ENCODE measurements around the gene IL17A.
A peak's percentile ranks its signal among the peaks of the same experiment; 100 is the strongest.
"Not testable (repeated sequence)": the region's sequence is repeated elsewhere in the genome, so short reads cannot be mapped to it uniquely, and the experiment has no call there.

Gene IL17A

GRCh38 chr6:52183131-52183713 lies 3.0 kb upstream of the IL17A start:
- no peak overlapping the region for H3K27ac Mint-ChIP-seq
- no peak for DNase-seq
- H3K4me1 Mint-ChIP-seq = peaks cover 14% of the 10 kb centered on the region
- H3K27me3 Mint-ChIP-seq = peaks cover 50% of the 10 kb centered on the region
- H3K9me3 Mint-ChIP-seq = no peaks in the 10 kb centered on the region
- no peak for ATAC-seq
- no peaks in the 10 kb centered on the region for H3K36me3 Mint-ChIP-seq (ENCODE audit: low read depth)
- H3K4me3 Mint-ChIP-seq = no peak overlapping the region

- H3K27me3 Mint-ChIP-seq = peaks cover 50% of the 10 kb centered on the region
- H3K9me3 Mint-ChIP-seq = no peaks in the 10 kb centered on the region
- peaks cover 3% of the 10 kb centered on the region for H3K4me1 Mint-ChIP-seq
- DNase-seq = no peak
- H3K36me3 Mint-ChIP-seq (ENCODE audit: low read depth) = no peaks in the 10 kb centered on the region
- H3K27ac Mint-ChIP-seq = no peak overlapping the region
- ATAC-seq = no peak
- no peak overlapping the region for H3K4me3 Mint-ChIP-seq
Measured at GRCh38 chr6:52186480-52186879, 305 bp downstream of the IL17A start.

DNA sequence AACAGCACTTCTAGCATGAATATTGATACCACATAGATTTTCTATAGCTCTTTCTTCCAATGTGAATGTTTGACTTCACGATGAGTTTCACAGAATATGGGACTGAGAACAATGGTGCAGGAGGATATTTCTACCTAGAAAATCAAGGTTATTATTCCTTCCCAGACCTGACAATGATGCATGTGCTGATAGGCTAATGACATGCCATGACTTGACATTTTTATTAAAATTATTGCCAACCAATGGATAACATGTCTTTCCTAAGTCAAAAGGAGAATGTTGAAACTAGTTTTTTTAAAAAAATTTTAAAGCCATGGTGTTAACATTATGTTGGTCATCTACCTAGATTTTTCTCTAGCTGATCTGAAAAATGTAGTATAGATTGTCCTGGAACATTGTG lies 923 bp downstream of the IL17A start:
- no peak for DNase-seq
- Mint-ChIP-seq H3K27me3 (peaks cover 53% of the 10 kb centered on the region), H3K4me3 (no peak overlapping the region), H3K27ac (no peak overlapping the region), H3K36me3 (ENCODE audit: low read depth) (no peaks in the 10 kb centered on the region), H3K9me3 (no peaks in the 10 kb centered on the region), H3K4me1 (peaks cover 2% of the 10 kb centered on the region)
- no peak for ATAC-seq

DNA sequence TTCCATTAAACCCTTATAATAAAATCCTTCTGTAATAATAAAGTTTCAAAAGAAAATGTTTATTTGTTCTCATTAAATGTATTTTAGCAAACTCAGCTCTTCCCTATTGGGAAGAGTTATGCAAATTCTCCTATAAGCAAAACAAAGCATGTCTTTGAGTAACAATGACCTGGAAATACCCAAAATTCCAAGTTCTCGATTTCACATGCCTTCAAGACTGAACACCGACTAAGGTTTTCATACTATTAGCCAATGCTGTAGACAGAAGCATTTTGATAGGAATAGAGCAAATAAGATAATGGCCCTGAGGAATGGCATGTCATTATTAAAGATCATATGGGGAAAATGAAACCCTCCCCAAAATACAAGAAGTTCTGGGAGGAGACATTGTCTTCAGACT lies 3.8 kb downstream of the IL17A start:
- Mint-ChIP-seq H3K4me3 (no peak overlapping the region), H3K4me1 (peaks cover 2% of the 10 kb centered on the region), H3K27me3 (peaks cover 44% of the 10 kb centered on the region), H3K27ac (no peak overlapping the region), H3K9me3 (no peaks in the 10 kb centered on the region), H3K36me3 (ENCODE audit: low read depth) (no peaks in the 10 kb centered on the region)
- no peak for ATAC-seq
- no peak for DNase-seq

DNA sequence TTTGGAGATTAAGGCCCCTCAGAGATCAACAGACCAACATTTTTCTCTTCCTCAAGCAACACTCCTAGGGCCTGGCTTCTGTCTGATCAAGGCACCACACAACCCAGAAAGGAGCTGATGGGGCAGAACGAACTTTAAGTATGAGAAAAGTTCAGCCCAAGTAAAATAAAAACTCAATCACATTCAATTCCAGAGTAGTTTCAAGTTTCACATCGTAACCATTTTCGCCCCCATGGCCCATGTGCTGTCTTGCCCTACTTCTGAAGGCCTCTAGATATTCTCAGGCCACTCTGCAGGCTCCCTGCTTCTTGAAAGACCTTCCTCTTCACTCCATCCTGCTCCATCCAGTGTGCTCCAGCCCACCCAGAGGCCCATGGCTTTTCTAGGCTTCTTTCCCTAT lies 4.2 kb downstream of the IL17A start:
- Mint-ChIP-seq H3K36me3 (ENCODE audit: low read depth) (no peaks in the 10 kb centered on the region), H3K27ac (no peak overlapping the region), H3K4me1 (peaks cover 2% of the 10 kb centered on the region), H3K27me3 (peaks cover 44% of the 10 kb centered on the region), H3K4me3 (no peak overlapping the region), H3K9me3 (no peaks in the 10 kb centered on the region)
- no peak for DNase-seq
- ATAC-seq = no peak

DNA sequence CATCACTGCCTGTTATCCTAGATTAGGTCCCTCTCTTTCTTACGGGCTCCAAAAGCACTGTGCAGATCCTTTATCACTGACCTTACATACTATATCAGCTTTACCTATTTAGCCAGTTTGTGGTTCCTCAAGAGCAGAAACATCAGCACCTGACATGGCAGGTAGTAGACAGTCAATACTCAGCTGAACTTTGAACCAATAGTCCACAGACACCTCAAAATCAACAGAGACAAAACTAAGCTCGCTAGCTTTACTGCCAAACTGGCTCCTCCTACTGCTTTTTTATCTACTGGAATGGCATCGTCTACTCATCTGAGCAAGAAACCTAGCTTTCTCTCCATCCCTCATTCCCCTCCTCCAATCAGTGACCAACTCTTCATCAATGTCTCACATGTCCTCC lies 5.6 kb downstream of the IL17A start:
- ATAC-seq (no peak), DNase-seq (no peak)
- Mint-ChIP-seq H3K9me3 (no peaks in the 10 kb centered on the region), H3K27me3 (peaks cover 37% of the 10 kb centered on the region), H3K4me3 (no peak overlapping the region), H3K36me3 (ENCODE audit: low read depth) (no peaks in the 10 kb centered on the region), H3K4me1 (no peaks in the 10 kb centered on the region), H3K27ac (no peak overlapping the region)

DNA sequence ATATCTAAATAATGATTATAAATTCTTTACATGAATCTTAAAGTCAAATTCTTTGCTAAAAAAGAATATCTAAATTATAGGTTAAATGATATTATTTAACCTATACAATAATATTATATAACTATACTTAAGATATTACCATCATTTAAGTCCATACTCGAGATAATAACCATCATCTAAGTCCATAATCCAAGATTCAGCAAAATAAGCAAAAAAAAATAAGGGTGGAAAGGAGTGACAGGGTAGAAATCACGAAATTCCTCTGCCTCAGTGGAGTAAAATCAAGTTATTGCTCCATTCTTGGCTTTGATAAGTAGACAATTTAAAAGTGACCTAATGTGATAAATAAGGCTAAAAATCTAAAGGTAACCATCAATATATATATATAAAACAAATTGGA lies 9.7 kb downstream of the IL17A start:
- Mint-ChIP-seq H3K27me3 (peaks cover 44% of the 10 kb centered on the region), H3K9me3 (peaks cover 23% of the 10 kb centered on the region), H3K27ac (no peak overlapping the region), H3K36me3 (ENCODE audit: low read depth) (peaks cover 11% of the 10 kb centered on the region), H3K4me1 (peaks cover 4% of the 10 kb centered on the region), H3K4me3 (no peak overlapping the region)
- no peak for DNase-seq
- ATAC-seq = no peak

DNA sequence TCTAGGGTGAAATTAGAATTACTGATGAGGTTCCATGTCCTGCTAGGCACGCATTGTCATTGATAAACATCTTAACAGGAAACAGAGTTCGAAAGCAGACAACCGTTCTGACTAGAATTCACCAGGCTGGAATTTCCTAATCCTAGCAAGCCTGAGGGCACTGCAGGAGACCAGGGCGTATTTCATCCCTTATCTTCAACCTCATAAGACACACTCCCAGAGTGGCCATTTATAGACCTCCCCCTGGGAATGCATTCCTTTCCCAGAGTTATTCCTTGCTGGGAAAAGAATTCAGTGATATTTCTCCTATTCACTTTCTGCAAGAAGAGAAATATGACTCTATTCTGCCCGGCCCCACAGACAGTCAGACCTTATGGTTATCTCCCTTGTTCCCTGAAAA lies 13.9 kb downstream of the IL17A start:
- Mint-ChIP-seq H3K27me3 (peaks cover 39% of the 10 kb centered on the region), H3K9me3 (peaks cover 30% of the 10 kb centered on the region), H3K4me1 (peaks cover 15% of the 10 kb centered on the region), H3K36me3 (ENCODE audit: low read depth) (peaks cover 11% of the 10 kb centered on the region)
- not testable (repeated sequence) for ATAC-seq, H3K27ac Mint-ChIP-seq, DNase-seq, H3K4me3 Mint-ChIP-seq

DNA sequence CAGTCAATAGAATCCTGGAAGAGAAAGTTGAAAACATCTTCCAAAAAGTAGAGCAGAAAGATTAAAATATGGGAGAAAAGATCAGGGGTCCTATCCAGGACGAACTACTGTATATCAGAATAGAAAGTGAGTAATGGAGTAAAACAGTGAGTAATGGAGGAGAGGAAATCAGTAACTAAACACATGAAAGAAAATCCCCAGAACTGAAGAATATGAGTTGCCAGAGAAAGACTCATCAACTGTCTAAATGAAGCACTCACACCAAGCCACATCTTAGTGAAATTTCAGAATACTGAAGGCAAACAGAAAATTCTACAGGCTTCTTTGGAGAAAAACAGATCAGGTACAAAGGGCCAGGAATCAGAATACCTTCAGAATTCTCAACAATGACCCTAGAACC lies 14.9 kb downstream of the IL17A start:
- Mint-ChIP-seq H3K27me3 (peaks cover 34% of the 10 kb centered on the region), H3K4me1 (peaks cover 15% of the 10 kb centered on the region), H3K36me3 (ENCODE audit: low read depth) (peaks cover 11% of the 10 kb centered on the region), H3K27ac (no peak overlapping the region), H3K4me3 (no peak overlapping the region), H3K9me3 (peaks cover 30% of the 10 kb centered on the region)
- ATAC-seq (peak; percentile 65), DNase-seq (no peak)

DNA sequence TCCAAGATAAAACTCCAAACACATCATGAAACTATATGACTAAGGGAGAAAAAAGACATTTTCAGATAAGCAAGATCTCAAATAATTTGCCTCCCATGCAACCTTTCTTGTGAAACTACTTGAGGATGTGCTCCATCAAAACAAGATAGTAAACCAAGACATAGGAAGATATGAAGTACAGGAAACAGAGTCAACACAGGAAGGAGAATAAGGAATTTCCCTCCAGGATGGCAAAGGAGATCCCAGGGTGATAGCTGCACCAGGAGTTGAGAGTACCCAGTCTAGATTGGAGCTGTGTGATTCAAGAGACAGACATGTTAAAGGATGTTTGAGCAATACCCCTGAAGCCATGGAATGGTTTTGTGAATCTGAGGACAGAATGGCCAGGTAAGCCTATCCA lies 15.3 kb downstream of the IL17A start:
- H3K9me3 Mint-ChIP-seq = peaks cover 30% of the 10 kb centered on the region
- peaks cover 34% of the 10 kb centered on the region for H3K27me3 Mint-ChIP-seq
- DNase-seq = no peak
- ATAC-seq = no peak
- H3K4me3 Mint-ChIP-seq = no peak overlapping the region
- no peak overlapping the region for H3K27ac Mint-ChIP-seq
- peaks cover 11% of the 10 kb centered on the region for H3K36me3 Mint-ChIP-seq (ENCODE audit: low read depth)
- peaks cover 15% of the 10 kb centered on the region for H3K4me1 Mint-ChIP-seq

GRCh38 chr6:52207066-52207465 lies 20.9 kb downstream of the IL17A start:
- H3K4me3 Mint-ChIP-seq = no peak overlapping the region

DNA sequence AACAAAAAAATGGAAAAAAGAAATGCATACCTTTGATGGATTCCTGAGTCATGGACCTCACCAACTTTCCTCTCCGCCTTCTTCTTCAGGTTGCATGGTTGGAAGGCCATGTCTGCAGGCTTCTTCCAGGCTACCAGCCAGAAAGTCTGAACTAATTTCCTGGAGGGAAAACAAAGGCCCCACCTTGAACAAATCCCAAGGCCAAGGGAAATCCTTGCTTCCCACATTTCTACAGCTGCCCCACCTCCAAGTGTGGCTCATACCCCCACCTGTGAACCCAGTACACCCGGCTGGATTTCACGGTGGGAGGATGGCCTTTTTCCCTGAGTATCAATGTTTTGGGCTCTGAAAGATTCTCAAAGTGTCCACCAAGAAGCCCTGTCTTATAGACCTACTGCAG lies 22.4 kb downstream of the IL17A start:
- Mint-ChIP-seq H3K9me3 (no peaks in the 10 kb centered on the region), H3K4me1 (peaks cover 7% of the 10 kb centered on the region), H3K4me3 (no peak overlapping the region), H3K27ac (no peak overlapping the region), H3K27me3 (peaks cover 30% of the 10 kb centered on the region), H3K36me3 (ENCODE audit: low read depth) (no peaks in the 10 kb centered on the region)
- DNase-seq (no peak), ATAC-seq (no peak)

More at GRCh38 chr6:52207066-52207465, 20.9 kb downstream of the IL17A start:
- Mint-ChIP-seq H3K27me3 (peaks cover 22% of the 10 kb centered on the region), H3K27ac (no peak overlapping the region), H3K9me3 (no peaks in the 10 kb centered on the region), H3K4me1 (no peaks in the 10 kb centered on the region), H3K36me3 (ENCODE audit: low read depth) (no peaks in the 10 kb centered on the region)
- ATAC-seq (no peak), DNase-seq (no peak)

GRCh38 chr6:52209770-52210169 lies 23.6 kb downstream of the IL17A start:
- peaks cover 7% of the 10 kb centered on the region for H3K4me1 Mint-ChIP-seq
- no peak overlapping the region for H3K27ac Mint-ChIP-seq
- DNase-seq (no peak), ATAC-seq (no peak)
- H3K36me3 Mint-ChIP-seq (ENCODE audit: low read depth) = no peaks in the 10 kb centered on the region
- no peak overlapping the region for H3K4me3 Mint-ChIP-seq
- H3K27me3 Mint-ChIP-seq = peaks cover 30% of the 10 kb centered on the region
- H3K9me3 Mint-ChIP-seq = no peaks in the 10 kb centered on the region

- no peak overlapping the region for H3K4me3 Mint-ChIP-seq
- no peaks in the 10 kb centered on the region for H3K36me3 Mint-ChIP-seq (ENCODE audit: low read depth)
- peaks cover 30% of the 10 kb centered on the region for H3K27me3 Mint-ChIP-seq
- H3K4me1 Mint-ChIP-seq = peaks cover 7% of the 10 kb centered on the region
- H3K9me3 Mint-ChIP-seq = no peaks in the 10 kb centered on the region
- DNase-seq = no peak
- no peak overlapping the region for H3K27ac Mint-ChIP-seq
- no peak for ATAC-seq
Measured at GRCh38 chr6:52210227-52210626, 24.1 kb downstream of the IL17A start.

GRCh38 chr6:52213127-52213526 lies 27.0 kb downstream of the IL17A start:
- Mint-ChIP-seq H3K4me1 (peaks cover 7% of the 10 kb centered on the region), H3K27me3 (peaks cover 27% of the 10 kb centered on the region), H3K4me3 (no peak overlapping the region), H3K36me3 (ENCODE audit: low read depth) (no peaks in the 10 kb centered on the region), H3K9me3 (no peaks in the 10 kb centered on the region), H3K27ac (no peak overlapping the region)
- ATAC-seq = peak; percentile 82
- DNase-seq = no peak

DNA sequence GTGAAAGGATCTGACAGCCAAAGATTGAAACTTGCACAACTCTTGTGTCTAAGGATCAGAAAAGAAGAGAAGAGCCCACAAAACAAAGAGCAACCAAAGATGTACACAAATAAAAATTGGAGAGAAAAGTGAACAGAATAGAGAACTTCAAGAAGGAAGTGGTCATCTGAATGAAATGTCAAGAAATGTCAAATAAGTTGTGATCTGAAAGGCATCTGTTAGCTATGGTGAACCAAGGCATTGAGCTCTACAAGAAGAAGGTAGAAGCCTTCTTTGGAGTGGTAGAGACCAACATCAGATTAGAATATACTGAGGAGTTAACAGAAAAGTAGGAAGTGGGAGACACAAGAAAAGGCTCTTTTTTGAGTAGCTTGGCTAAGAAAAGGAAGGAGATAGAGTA lies 29.6 kb downstream of the IL17A start:
- Mint-ChIP-seq H3K4me1 (peaks cover 10% of the 10 kb centered on the region), H3K4me3 (no peak overlapping the region), H3K27ac (no peak overlapping the region), H3K27me3 (peaks cover 34% of the 10 kb centered on the region), H3K9me3 (no peaks in the 10 kb centered on the region), H3K36me3 (ENCODE audit: low read depth) (no peaks in the 10 kb centered on the region)
- DNase-seq = no peak
- ATAC-seq = no peak
